ENCODE data around the gene P2RX1.

P2RX1 gene
- 0 to 0.24 reads per million in 2 donors for total RNA-seq

- no peak for DNase-seq
Measured at GRCh38 chr17:3915995-3916696, at the start of gene P2RX1. P2RX1 (minus strand) TSS chr17:3916465; CDS start chr17:3916225, 240 bp downstream.

GRCh38 chr17:3965118-3965800 is 49.0 kb upstream of the P2RX1 start:
- peak; percentile 55 for DNase-seq

- peak; percentile 63 for DNase-seq
Measured at GRCh38 chr17:3964203-3965117, 48.2 kb upstream of the P2RX1 start, which contains the start of gene ATP2A3. ATP2A3 (minus strand) TSS chr17:3964437; CDS start chr17:3964291, 146 bp downstream.

- DNase-seq, result peak; percentile 66
Measured at GRCh38 chr17:3963237-3964201, 47.3 kb upstream of the P2RX1 start.

GRCh38 chr17:3962965-3963236 is 46.6 kb upstream of the P2RX1 start:
- DNase-seq, result no peak

GRCh38 chr17:3962217-3962964 is 46.1 kb upstream of the P2RX1 start:
- no peak for DNase-seq

- no peak for DNase-seq
Measured at GRCh38 chr17:3961564-3962047, 45.3 kb upstream of the P2RX1 start.

- no peak for DNase-seq
Measured at GRCh38 chr17:3960764-3961163, 44.5 kb upstream of the P2RX1 start.

GRCh38 chr17:3959921-3960601 is 43.8 kb upstream of the P2RX1 start:
- DNase-seq, result no peak

GRCh38 chr17:3959295-3959899 is 43.1 kb upstream of the P2RX1 start:
- no peak for DNase-seq

GRCh38 chr17:3957735-3958599 is 41.7 kb upstream of the P2RX1 start:
- DNase-seq, result no peak

GRCh38 chr17:3956983-3957382 is 40.7 kb upstream of the P2RX1 start:
- DNase-seq, result no peak

- DNase-seq, result no peak
Measured at GRCh38 chr17:3956327-3956957, 40.2 kb upstream of the P2RX1 start.

GRCh38 chr17:3955673-3955988 is 39.4 kb upstream of the P2RX1 start:
- no peak for DNase-seq

GRCh38 chr17:3954976-3955672 is 38.9 kb upstream of the P2RX1 start:
- no peak for DNase-seq

GRCh38 chr17:3954086-3954485 is 37.8 kb upstream of the P2RX1 start:
- DNase-seq, result no peak

- no peak for DNase-seq
Measured at GRCh38 chr17:3953542-3953941, 37.3 kb upstream of the P2RX1 start.

- DNase-seq, result no peak
Measured at GRCh38 chr17:3952186-3952585, 35.9 kb upstream of the P2RX1 start.
